HEK293 (cell line): Measurements from ENCODE around the gene F10.

Source experiments
- ZFP41 ChIP-seq: fragments of 450-650 bp; formaldehyde crosslinking; IDR thresholded peaks from 2 replicates; pipeline ENCODE4 v1.5.1; 2016; ENCODE audit warnings: missing biosample characterization, missing genetic modification characterization, borderline replicate concordance
- ZNF138 ChIP-seq: fragments of 450-650 bp; formaldehyde crosslinking; IDR thresholded peaks from 2 replicates; pipeline ENCODE4 v1.5.1; 2016; ENCODE audit warnings: missing biosample characterization, missing genetic modification characterization, borderline replicate concordance
- ZNF16 ChIP-seq: fragments of 450-650 bp; formaldehyde crosslinking; IDR thresholded peaks from 2 replicates; pipeline ENCODE4 v1.5.1; 2016; ENCODE audit warnings: low read depth, missing biosample characterization, missing genetic modification characterization
- ZNF223 ChIP-seq: fragments of 450-650 bp; formaldehyde crosslinking; IDR thresholded peaks from 2 replicates; pipeline ENCODE4 v1.5.1; 2016; ENCODE audit warnings: missing biosample characterization, missing genetic modification characterization
- TF ChIP-seq, protein P1 (sequence below): fragments of 450-650 bp; formaldehyde crosslinking; IDR thresholded peaks from 2 replicates; pipeline ENCODE4 v1.5.1; 2016; ENCODE audit warnings: missing biosample characterization, missing genetic modification characterization
- TF ChIP-seq, protein P2 (sequence below): fragments of 450-650 bp; formaldehyde crosslinking; IDR thresholded peaks from 2 replicates; pipeline ENCODE4 v1.5.1; 2016; ENCODE audit warnings: missing biosample characterization, missing genetic modification characterization

DNA sequence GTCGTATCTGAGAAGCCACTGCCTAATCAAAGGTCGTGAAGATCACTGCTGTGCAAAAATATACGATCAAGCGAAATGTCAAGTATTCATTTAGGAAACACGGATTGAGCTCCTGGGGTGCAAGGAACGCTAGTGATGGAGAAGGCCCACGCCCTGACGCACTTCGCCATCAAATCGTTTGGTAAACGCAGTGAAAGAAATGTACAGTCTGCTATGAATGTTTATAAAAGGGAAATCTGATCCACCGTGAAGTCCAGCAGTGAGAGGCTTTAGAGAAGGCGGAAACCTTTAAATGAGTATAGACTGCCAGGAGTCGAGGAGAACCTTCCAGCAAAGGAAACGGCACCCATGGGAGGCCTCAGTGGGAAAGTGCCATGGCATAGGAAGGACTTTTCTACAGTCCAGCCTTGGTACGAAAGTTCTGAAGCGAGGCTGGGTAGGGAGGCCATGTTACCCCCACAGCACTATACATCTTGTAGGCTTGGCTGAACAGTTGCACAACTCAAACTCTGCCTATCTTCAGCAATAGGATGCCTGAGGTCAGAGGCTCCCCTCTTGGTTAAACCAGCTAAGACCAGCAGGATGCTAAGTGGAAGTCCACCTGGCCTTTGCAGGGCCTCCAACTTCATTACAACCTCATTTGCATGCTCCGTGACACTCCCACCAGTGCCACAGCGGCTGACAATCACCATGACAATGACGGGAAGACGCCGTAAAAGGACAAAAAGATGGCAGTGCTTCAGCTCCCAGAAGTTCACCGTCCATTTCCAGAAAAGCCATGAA is 65.5 kb downstream of the F10 start:
- TF ChIP-seq, protein P1, sequence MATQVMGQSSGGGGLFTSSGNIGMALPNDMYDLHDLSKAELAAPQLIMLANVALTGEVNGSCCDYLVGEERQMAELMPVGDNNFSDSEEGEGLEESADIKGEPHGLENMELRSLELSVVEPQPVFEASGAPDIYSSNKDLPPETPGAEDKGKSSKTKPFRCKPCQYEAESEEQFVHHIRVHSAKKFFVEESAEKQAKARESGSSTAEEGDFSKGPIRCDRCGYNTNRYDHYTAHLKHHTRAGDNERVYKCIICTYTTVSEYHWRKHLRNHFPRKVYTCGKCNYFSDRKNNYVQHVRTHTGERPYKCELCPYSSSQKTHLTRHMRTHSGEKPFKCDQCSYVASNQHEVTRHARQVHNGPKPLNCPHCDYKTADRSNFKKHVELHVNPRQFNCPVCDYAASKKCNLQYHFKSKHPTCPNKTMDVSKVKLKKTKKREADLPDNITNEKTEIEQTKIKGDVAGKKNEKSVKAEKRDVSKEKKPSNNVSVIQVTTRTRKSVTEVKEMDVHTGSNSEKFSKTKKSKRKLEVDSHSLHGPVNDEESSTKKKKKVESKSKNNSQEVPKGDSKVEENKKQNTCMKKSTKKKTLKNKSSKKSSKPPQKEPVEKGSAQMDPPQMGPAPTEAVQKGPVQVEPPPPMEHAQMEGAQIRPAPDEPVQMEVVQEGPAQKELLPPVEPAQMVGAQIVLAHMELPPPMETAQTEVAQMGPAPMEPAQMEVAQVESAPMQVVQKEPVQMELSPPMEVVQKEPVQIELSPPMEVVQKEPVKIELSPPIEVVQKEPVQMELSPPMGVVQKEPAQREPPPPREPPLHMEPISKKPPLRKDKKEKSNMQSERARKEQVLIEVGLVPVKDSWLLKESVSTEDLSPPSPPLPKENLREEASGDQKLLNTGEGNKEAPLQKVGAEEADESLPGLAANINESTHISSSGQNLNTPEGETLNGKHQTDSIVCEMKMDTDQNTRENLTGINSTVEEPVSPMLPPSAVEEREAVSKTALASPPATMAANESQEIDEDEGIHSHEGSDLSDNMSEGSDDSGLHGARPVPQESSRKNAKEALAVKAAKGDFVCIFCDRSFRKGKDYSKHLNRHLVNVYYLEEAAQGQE (tag by site-specific recombination), result no peak
- TF ChIP-seq, protein P2, sequence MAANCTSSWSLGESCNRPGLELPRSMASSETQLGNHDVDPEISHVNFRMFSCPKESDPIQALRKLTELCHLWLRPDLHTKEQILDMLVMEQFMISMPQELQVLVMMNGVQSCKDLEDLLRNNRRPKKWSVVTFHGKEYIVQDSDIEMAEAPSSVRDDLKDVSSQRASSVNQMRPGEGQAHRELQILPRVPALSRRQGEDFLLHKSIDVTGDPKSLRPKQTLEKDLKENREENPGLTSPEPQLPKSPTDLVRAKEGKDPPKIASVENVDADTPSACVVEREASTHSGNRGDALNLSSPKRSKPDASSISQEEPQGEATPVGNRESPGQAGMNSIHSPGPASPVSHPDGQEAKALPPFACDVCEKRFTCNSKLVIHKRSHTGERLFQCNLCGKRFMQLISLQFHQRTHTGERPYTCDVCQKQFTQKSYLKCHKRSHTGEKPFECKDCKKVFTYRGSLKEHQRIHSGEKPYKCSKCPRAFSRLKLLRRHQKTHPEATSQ (tag by site-specific recombination), result no peak
- TF ChIP-seq ZNF223 (tag by site-specific recombination) (no peak), ZNF138 (tag by site-specific recombination) (no peak), ZFP41 (tag by site-specific recombination) (no peak), ZNF16 (tag by site-specific recombination) (no peak)
